Measurements from ENCODE around the gene BEX4. TPM values are rescaled to one million over a fixed set of nuclear protein-coding genes. Genes with fewer than 3 reads are reported as not detected.
"Not testable (repeated sequence)": the region's sequence is repeated elsewhere in the genome, so short reads cannot be mapped to it uniquely, and the experiment has no call there.

The BEX4 gene
- total and polyA plus RNA-seq, 5 donors from 2014 or later: 32.0 to 77.0 (median 68.3) TPM

DNA sequence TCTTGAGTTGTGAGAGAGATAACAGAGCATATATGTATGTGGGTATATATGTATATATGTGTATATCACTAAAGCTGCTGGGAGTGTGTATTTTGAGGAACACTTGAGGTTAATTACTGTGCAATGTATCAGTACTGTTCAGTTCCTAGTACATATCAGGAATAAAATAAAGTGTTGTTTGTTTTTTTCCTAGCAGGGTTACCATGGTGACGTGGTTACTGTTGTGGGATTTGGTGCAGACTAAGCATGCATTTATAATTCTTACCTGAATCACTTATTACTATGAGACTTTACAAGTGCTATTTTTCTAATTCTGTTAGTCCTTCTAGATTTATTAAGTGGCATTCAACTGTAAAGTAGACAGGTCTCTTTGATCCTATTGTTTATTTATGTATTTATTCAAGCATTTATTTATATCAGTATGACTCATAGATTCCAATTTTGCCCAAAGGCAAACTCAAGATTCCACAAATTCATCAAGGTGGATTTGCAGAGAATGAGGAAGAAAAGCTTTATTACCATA is 26.9 kb upstream of the BEX4 start:
- Mint-ChIP-seq H3K4me3 (peak overlapping the region in 1 of 4 donors; percentile 27), H3K36me3 (no peaks in the 10 kb centered on the region), H3K27me3 (no peaks in the 10 kb centered on the region), H3K27ac (no peak overlapping the region), H3K4me1 (no peaks in the 10 kb centered on the region), H3K9me3 (no peaks in the 10 kb centered on the region)
- Histone ChIP-seq H3K36me3 (ENCODE audit: control insufficient read depth, insufficient read depth, low read length) (no peaks in the 10 kb centered on the region), H3K4me1 (ENCODE audit: control insufficient read depth, insufficient read depth, low read length, poor library complexity, severe bottlenecking) (no peaks in the 10 kb centered on the region), H3K9me3 (ENCODE audit: control insufficient read depth in 2 of 2, low read length in 2 of 2) (no peaks in the 10 kb centered on the region), H3K27ac (ENCODE audit: insufficient read depth, low read length, poor library complexity, severe bottlenecking) (no peak overlapping the region), H3K27me3 (ENCODE audit: control insufficient read depth, insufficient read depth, low read length) (no peaks in the 10 kb centered on the region), H3K4me3 (ENCODE audit: low read depth, low read length) (no peak overlapping the region)
- ATAC-seq (ENCODE audit: low read depth in 2 of 2): no peak
- no peak for DNase-seq

DNA sequence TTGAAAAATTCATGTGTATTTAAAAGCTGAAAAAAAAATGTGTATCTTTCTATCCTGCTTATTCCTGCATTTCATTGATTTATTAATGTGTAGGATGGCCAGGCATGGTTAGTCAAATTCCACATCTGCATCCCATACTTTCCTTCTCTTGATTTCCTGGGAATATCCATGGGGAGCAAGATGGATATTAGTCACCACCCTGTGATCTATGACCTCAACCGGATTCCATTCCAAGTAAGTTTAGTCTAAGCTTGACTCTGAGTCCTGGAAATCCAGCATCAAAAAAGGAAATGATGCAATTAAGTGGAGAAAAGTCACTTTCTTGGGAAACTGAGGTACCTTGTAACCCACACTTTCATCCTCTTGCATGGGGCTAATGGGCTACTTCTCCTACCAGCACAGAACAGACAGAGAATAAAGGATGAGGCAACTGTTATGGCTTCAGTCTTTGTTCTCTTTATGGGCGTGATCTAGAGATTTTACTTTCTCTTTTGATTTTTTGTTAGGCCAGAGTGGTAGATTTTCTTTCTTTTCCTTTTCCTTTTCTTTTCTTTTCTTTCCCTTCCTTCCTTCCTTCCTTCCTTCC is 17.1 kb upstream of the BEX4 start:
- H3K9me3 Mint-ChIP-seq: no peaks in the 10 kb centered on the region
- H3K4me3 Mint-ChIP-seq: no peak overlapping the region
- Histone ChIP-seq H3K36me3 (ENCODE audit: control insufficient read depth, insufficient read depth, low read length) (no peaks in the 10 kb centered on the region), H3K27me3 (ENCODE audit: control insufficient read depth, insufficient read depth, low read length) (no peaks in the 10 kb centered on the region), H3K27ac (ENCODE audit: insufficient read depth, low read length, poor library complexity, severe bottlenecking) (no peak overlapping the region), H3K4me1 (ENCODE audit: control insufficient read depth, insufficient read depth, low read length, poor library complexity, severe bottlenecking) (no peaks in the 10 kb centered on the region), H3K4me3 (ENCODE audit: low read depth, low read length) (no peak overlapping the region), H3K9me3 (ENCODE audit: control insufficient read depth in 2 of 2, low read length in 2 of 2) (no peaks in the 10 kb centered on the region)
- no peaks in the 10 kb centered on the region for H3K36me3 Mint-ChIP-seq
- ATAC-seq (ENCODE audit: low read depth in 2 of 2): no peak
- H3K27ac Mint-ChIP-seq: no peak overlapping the region
- no peaks in the 10 kb centered on the region for H3K27me3 Mint-ChIP-seq
- DNase-seq: no peak
- no peaks in the 10 kb centered on the region for H3K4me1 Mint-ChIP-seq

DNA sequence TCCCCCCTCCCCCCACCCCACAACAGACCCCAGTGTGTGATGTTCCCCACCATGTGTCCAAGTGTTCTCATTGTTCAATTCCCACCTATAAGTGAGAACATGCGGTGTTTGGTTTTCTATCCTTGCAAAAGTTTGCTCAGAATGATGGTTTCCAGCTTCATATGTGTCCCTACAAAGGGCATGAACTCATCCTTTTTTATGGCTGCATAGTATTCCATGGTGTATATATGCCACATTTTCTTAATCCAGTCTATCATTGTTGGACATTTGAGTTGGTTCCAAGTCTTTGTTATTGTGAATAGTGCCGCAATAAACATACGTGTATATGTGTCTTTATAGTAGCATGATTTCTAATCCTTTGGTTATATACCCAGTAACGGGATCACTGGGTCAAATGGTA is 16.2 kb upstream of the BEX4 start:
- ATAC-seq (ENCODE audit: low read depth in 2 of 2); H3K4me3 Mint-ChIP-seq; H3K27me3 ChIP-seq (ENCODE audit: control insufficient read depth, insufficient read depth, low read length); H3K36me3 Mint-ChIP-seq; H3K9me3 Mint-ChIP-seq; H3K9me3 ChIP-seq (ENCODE audit: control insufficient read depth in 2 of 2, low read length in 2 of 2); H3K4me1 ChIP-seq (ENCODE audit: control insufficient read depth, insufficient read depth, low read length, poor library complexity, severe bottlenecking); H3K27ac ChIP-seq (ENCODE audit: insufficient read depth, low read length, poor library complexity, severe bottlenecking); H3K27ac Mint-ChIP-seq; H3K36me3 ChIP-seq (ENCODE audit: control insufficient read depth, insufficient read depth, low read length); H3K27me3 Mint-ChIP-seq; H3K4me3 ChIP-seq (ENCODE audit: low read depth, low read length); H3K4me1 Mint-ChIP-seq; DNase-seq: not testable (repeated sequence)

DNA sequence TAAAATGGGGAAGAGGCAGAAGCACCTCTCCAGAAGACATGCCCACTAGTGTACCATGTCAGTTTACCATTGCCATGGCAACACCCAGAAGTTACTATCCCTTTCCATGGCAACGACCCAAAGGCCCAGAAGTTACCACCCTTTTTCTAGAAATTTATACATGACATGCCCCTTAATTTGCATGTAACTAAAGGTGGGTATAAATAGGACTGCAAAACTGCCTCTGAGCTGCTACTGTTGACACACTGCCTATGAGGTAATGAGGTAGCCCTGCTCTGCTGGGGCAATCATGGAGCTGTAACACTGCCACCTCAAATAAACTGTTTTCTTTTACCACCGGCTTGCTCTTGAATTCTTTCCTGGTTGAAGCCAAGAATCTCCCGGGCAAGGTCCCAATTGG is 13.9 kb upstream of the BEX4 start:
- Histone ChIP-seq H3K27me3 (ENCODE audit: control insufficient read depth, insufficient read depth, low read length) (no peaks in the 10 kb centered on the region), H3K4me1 (ENCODE audit: control insufficient read depth, insufficient read depth, low read length, poor library complexity, severe bottlenecking) (no peaks in the 10 kb centered on the region), H3K9me3 (ENCODE audit: control insufficient read depth in 2 of 2, low read length in 2 of 2) (no peaks in the 10 kb centered on the region), H3K27ac (ENCODE audit: insufficient read depth, low read length, poor library complexity, severe bottlenecking) (no peak overlapping the region), H3K36me3 (ENCODE audit: control insufficient read depth, insufficient read depth, low read length) (no peaks in the 10 kb centered on the region), H3K4me3 (ENCODE audit: low read depth, low read length) (no peak overlapping the region)
- H3K36me3 Mint-ChIP-seq: no peaks in the 10 kb centered on the region
- peaks cover 9% of the 10 kb centered on the region for H3K27me3 Mint-ChIP-seq
- no peak for DNase-seq
- ATAC-seq (ENCODE audit: low read depth in 2 of 2): no peak
- H3K4me3 Mint-ChIP-seq: no peak overlapping the region
- peak overlapping the region in 1 of 3 donors; percentile 38 for H3K27ac Mint-ChIP-seq
- H3K4me1 Mint-ChIP-seq: no peaks in the 10 kb centered on the region
- peaks cover 0 to 2% (median 0%) of the 10 kb centered on the region in 7 donors for H3K9me3 Mint-ChIP-seq

DNA sequence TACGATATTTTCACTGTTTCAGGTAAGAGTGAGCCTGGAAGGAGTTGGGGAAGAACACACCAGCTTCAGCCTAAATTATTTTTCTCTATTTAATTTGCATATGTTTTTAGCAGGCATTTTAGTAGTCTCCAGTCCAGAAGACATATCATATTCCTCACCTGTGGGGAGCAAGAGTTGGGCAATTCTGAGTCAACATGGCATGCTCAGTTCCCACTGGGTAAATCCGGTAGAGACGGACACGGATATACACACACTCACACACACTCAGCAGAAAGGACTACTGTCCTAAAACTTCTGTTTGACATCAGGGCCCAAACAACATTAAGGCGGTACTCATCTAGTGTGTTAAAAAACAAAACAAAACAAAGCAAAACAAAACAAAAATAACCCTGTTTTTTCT is 4.9 kb upstream of the BEX4 start:
- no peaks in the 10 kb centered on the region for H3K27me3 ChIP-seq (ENCODE audit: control insufficient read depth, insufficient read depth, low read length)
- Mint-ChIP-seq H3K27ac (no peak overlapping the region), H3K36me3 (no peaks in the 10 kb centered on the region), H3K27me3 (peaks cover 18% of the 10 kb centered on the region), H3K9me3 (peaks cover 0 to 3% (median 0%) of the 10 kb centered on the region in 7 donors), H3K4me3 (no peak overlapping the region), H3K4me1 (peaks cover 0 to 10% (median 3%) of the 10 kb centered on the region in 4 donors)
- DNase-seq (no peak), ATAC-seq (ENCODE audit: low read depth in 2 of 2) (no peak)
- no peaks in the 10 kb centered on the region for H3K9me3 ChIP-seq (ENCODE audit: control insufficient read depth in 2 of 2, low read length in 2 of 2)
- H3K27ac ChIP-seq (ENCODE audit: insufficient read depth, low read length, poor library complexity, severe bottlenecking): no peak overlapping the region
- no peak overlapping the region for H3K4me3 ChIP-seq (ENCODE audit: low read depth, low read length)
- H3K36me3 ChIP-seq (ENCODE audit: control insufficient read depth, insufficient read depth, low read length): no peaks in the 10 kb centered on the region
- H3K4me1 ChIP-seq (ENCODE audit: control insufficient read depth, insufficient read depth, low read length, poor library complexity, severe bottlenecking): no peaks in the 10 kb centered on the region

DNA sequence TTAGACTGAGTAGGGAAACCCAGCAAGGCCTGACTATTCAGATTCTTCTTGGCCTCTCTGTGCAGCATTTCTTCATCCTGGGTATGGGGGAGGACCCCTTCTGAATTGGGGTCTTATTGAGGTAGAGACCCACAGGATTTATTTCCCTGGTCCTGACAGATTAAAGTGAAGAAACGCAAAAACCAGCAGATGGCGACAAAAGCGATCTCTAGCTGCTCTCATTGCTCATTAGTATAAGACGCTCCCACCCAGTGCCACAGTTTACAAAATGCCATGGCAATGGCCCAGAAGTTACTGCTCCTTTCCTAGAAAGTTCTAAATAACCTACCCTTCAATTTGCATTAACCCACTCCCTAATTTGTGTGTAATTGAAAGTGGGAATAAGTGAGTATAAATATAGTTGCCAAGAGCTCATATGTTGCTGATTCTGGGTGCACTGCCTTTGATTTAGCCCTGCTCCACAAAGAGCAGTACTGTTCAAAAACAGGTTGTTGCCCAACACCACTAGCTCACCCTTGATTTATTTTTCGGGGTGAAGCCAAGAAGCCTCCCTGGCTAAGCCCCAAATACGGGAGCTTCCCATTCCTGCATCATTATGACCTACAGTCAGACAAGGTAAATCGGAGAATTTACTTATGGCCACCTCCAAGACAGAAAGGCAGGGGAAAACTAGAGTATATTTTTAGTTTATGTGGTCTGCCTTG is 3.7 kb upstream of the BEX4 start:
- Mint-ChIP-seq H3K36me3 (no peaks in the 10 kb centered on the region), H3K27me3 (peaks cover 18% of the 10 kb centered on the region), H3K4me3 (peak overlapping the region in 1 of 4 donors; percentile 65), H3K4me1 (peaks cover 0 to 16% (median 4%) of the 10 kb centered on the region in 4 donors), H3K27ac (no peak overlapping the region), H3K9me3 (peaks cover 0 to 3% (median 0%) of the 10 kb centered on the region in 7 donors)
- H3K27me3 ChIP-seq (ENCODE audit: control insufficient read depth, insufficient read depth, low read length): no peaks in the 10 kb centered on the region
- H3K4me3 ChIP-seq (ENCODE audit: low read depth, low read length): no peak overlapping the region
- H3K4me1 ChIP-seq (ENCODE audit: control insufficient read depth, insufficient read depth, low read length, poor library complexity, severe bottlenecking): peaks cover 7% of the 10 kb centered on the region
- no peaks in the 10 kb centered on the region for H3K36me3 ChIP-seq (ENCODE audit: control insufficient read depth, insufficient read depth, low read length)
- H3K27ac ChIP-seq (ENCODE audit: insufficient read depth, low read length, poor library complexity, severe bottlenecking): no peak overlapping the region
- DNase-seq (peak; percentile 19 to 58 (median 53)), ATAC-seq (ENCODE audit: low read depth in 2 of 2) (no peak)
- H3K9me3 ChIP-seq (ENCODE audit: control insufficient read depth in 2 of 2, low read length in 2 of 2): no peaks in the 10 kb centered on the region

DNA sequence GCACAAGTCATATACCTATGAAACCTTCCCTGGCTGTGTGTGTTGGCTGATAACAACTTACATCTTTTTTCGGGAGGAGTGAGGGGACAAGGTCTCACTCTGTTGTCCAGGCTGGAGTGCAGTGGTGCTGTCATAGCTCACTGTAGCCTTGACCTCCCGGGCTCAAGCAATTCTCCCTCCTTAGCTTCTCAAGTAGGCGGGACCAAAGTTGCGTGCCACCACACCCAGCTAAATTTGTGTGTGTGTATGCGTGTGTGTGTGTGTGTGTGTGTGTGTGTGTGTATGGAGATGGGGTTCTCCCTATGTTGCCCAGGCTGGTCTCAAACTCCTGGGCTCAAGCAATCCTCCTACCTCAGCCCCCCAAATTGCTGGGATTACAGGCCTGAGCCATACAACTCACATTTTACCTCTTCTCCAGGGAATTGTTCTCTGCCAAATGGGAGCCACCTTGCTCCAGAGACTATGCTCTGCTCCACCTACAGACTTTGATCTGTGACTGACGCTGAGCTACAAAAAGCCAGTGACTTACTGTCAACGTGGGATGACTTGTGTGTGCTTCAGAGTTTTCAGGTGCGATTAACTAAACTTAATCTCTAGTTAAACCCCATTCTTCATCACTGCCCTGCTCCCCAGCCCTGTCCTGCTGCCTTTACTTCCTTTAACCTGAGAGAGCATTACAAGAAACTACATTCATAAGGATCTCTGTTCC is 2.0 kb upstream of the BEX4 start:
- Histone ChIP-seq H3K27ac (ENCODE audit: insufficient read depth, low read length, poor library complexity, severe bottlenecking) (no peak overlapping the region), H3K27me3 (ENCODE audit: control insufficient read depth, insufficient read depth, low read length) (no peaks in the 10 kb centered on the region), H3K9me3 (ENCODE audit: control insufficient read depth in 2 of 2, low read length in 2 of 2) (no peaks in the 10 kb centered on the region), H3K4me1 (ENCODE audit: control insufficient read depth, insufficient read depth, low read length, poor library complexity, severe bottlenecking) (peaks cover 10% of the 10 kb centered on the region), H3K36me3 (ENCODE audit: control insufficient read depth, insufficient read depth, low read length) (no peaks in the 10 kb centered on the region), H3K4me3 (ENCODE audit: low read depth, low read length) (no peak overlapping the region)
- Mint-ChIP-seq H3K27ac (no peak overlapping the region), H3K4me1 (peaks cover 0 to 20% (median 4%) of the 10 kb centered on the region in 4 donors), H3K9me3 (peaks cover 0 to 1% (median 0%) of the 10 kb centered on the region in 7 donors), H3K27me3 (peaks cover 17% of the 10 kb centered on the region), H3K4me3 (no peak overlapping the region), H3K36me3 (peaks cover 4% of the 10 kb centered on the region)
- ATAC-seq (ENCODE audit: low read depth in 2 of 2) (no peak), DNase-seq (no peak)
